Measurements from ENCODE around the gene PKD2L2. TPM values are rescaled to one million over a fixed set of nuclear protein-coding genes. Genes with fewer than 3 reads are reported as not detected.
"Not testable (repeated sequence)": the region's sequence is repeated elsewhere in the genome, so short reads cannot be mapped to it uniquely, and the experiment has no call there.

Gene PKD2L2
- not detected for total RNA-seq

DNA sequence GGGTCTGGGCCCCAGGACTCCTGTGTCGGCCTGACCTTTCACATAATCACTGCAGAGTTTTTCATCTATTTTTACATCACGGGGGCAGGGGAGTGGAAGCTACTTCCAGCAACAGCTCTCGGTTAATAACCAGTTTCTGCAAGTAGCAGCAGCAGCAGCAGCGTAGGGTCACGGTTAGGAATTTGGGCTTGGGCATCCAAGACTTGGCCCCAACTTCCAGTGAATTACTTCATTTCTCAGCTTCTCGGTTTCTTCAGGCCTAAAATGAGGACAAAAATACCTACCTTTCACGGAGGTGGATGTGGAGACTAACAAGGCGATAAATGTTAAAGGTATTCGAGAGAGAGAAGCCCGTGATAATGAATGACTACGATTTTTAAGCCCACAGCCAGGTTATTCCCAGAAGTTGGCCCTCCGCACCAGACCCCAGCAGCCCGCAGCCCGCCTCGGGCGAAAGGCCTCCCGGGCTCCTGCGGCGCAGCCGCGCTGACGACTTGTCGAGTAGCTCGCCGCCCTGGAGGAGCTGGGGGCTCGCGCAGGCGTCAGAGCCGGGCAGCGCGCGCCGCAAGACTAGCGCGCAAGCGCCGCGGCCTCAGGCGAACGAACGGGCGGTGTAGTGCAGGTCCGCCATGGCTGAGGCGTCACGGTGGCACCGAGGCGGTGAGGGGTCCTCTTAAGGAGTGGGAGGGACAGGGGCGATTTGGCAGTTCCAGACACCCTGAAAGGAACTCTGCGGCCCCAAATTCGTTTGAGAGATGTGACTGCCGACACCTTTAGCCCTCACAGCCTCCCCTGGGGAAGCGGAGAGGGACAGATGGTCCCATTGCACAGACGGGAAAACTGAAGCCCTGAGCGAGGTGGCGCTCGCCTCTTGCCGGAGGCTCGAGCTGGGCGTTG lies at the start of gene PKD2L2:
TSS of gene PKD2L2 (plus strand) at position 595 of the 897 bp plus-strand sequence. CDS start at position 630, 35 bp downstream.
- POLR2A ChIA-PET = interaction anchor here (0.8 to 0.9 kb wide), 2 partner anchors 9 to 464 kb away, joined by 3 read pairs; no protein-coding TSS in a partner anchor

DNA sequence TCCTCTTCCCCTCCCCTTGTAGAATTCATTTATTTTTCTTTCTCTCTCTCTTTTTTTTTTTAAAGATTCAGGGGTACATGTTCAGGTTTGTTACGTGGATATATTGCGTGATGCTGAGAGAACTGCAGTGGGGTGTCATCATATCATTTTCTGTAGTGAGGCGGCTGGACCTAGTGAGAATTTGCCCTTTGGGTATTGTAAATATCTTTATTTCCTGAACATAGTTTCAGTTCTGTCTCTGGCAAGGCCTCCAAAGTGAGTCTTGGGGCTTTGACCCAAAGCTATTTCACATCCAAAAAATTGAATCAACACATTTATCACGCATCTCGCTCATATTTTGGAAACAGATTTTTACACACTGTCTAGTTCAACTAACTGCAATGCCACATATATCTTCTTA lies 47.0 kb upstream of the PKD2L2 start:
- CTCF ChIA-PET = no interaction called here
- POLR2A ChIA-PET = no interaction called here

More for the DNA sequence above, at the start of gene PKD2L2:
- CTCF ChIA-PET = interaction anchor here (0.5 to 1.3 kb wide), 2 partner anchors 14 to 160 kb away, joined by 3 to 4 read pairs; no protein-coding TSS in a partner anchor

DNA sequence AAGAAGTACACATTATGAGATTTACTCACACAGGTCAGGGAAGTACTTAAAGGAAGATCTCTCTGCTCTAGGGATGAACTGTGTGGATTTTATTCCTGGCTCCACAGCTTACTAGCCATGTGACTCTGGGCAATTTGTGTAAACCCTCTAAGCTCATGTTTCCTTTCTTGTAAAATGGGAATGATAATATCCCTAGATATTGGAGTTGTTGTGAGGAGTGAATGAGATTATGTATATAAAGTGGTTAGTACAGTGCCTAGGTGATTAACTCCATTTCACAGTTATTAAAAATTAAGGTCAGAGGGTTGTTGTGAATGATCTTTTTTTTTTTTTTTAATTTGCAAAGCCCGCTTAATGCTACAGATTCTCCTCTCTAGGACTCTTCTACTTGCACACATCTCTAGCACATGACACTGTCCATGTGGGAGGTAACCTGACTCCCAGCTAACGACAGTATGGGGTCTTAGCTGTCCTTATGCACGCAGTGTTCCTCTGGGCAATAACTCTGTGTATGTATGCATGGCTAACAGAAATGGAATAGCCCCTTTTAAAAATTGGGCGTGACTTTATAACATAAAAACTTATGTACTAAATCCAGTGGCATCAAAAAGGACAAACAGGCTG lies 45.5 kb upstream of the PKD2L2 start:
- ChIA-PET POLR2A (no interaction called here), CTCF (interaction anchor here (0.7 kb wide), 1 partner anchor 32 kb away, joined by 4 read pairs; no protein-coding TSS in a partner anchor)

DNA sequence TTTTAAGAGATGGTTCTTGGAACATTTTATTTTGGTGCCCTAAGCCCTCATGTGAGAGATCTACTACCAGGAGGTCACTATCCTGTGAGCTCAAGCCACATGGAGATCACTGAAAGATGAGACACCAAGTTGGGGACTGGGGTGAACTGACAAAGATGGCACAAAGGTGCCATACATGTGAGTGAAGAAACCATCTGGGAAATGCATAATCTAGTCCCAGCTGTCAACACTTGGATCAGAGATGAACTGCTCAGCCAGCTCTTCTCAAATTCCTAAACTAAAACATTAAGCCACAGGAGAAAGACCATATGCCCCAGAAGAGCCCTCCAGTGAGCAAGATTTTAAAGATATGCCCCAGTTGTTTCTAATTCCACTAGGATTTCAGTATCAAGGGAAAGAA lies 43.8 kb upstream of the PKD2L2 start:
- ChIA-PET CTCF (no interaction called here), POLR2A (no interaction called here)

DNA sequence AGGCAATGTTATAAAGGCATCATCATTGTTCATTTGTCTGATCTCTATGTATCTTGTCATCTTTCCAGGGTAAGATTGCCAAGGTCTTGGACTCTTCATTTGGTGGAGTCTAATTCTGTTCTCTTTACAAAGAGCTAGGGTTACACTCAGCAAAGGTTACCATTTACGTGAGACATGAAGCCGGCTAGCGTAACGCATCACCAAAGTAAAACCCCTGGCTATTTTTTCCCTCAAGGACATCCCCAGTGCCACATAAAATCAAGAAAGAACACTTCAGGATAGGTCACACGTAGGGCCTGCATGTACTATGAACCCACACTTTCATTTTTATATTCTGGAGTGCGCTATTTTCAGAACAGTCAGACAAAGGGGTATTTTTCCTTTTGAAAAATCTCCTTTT lies 41.6 kb upstream of the PKD2L2 start:
- POLR2A ChIA-PET = no interaction called here
- CTCF ChIA-PET = no interaction called here

DNA sequence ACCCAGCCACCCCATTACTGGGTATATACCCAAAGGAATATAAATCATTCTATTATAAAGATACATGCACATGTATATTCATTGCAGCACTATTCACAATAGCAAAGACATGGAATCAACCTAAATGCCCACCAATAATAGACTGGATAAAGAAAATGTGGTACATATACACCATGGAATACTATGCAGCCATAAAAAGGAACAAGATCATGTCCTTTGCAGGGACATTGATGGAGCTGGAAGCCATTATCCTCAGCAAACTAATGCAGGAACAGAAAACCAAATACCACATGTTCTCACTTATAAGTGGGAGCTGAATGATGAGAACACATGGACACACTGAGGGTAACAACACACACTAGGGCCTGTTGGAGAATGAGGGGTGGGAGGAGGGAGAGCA lies 36.1 kb upstream of the PKD2L2 start:
- CTCF ChIA-PET = interaction anchor here (1.2 kb wide), 1 partner anchor 97 kb away, joined by 3 read pairs; no protein-coding TSS in a partner anchor
- POLR2A ChIA-PET = not testable (repeated sequence)

DNA sequence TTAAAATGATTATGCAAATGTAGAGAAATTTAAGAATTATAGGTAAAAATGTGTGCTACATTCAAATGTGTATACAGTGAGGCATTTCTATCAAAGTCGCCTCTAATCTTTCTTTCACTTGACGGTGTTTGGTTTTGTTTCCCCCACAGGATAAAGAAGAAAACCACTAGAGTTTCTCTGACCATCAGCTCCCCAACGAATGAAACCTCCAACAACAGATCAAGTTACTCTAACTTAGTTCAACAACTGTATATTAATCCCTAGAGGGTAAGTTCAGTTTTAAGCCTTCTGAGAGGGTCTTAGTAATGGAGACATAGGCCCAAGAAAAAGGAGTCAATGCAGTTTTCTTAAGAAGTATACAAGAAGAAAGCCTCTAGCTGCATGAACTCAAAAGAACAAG lies 33.1 kb upstream of the PKD2L2 start:
- ChIA-PET POLR2A (no interaction called here), CTCF (no interaction called here)

DNA sequence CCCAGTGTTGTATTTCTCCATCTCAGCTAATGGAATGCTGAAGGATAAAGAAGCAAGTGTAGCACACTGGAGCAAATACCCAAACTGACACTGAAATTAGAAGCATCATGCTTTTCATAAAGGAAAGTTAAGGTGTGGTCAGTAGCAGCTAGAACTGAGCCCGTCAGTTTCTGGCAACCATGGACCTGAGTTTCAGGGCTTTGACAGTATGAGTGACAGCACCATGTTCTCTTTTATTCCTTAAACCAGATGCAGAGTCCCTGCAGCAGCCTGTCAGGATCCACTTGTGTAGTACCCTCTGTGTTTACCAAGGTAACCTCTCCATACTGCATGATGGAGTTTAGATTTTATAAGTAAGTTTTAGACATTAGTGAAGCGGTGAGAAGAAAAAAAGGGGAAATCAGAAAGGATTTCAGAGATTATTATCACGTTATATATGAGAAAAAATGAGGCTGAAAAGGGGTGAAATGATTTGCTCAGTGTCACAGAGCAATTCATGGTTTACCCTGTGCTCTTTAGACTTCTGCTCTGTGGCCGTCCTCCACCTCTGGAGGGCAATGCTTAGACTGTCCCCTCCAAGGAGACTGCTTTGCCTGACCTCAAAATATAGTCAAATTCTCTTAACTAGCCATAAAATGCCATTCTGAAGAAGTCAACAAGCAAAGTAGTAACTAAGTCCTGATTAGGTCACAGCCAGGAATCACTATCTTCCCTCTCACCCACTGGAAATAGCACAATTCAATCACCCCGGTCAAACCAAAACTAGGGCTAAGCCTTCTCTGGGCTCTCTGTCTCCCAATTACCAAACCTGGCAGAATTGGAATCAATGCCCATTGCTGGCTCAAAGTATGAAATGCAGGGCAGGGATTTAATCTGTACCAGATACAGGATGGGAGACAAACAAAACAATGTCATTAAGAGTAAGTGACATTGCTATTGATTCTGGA lies 32.1 kb upstream of the PKD2L2 start:
- CTCF ChIA-PET = no interaction called here
- POLR2A ChIA-PET = no interaction called here

DNA sequence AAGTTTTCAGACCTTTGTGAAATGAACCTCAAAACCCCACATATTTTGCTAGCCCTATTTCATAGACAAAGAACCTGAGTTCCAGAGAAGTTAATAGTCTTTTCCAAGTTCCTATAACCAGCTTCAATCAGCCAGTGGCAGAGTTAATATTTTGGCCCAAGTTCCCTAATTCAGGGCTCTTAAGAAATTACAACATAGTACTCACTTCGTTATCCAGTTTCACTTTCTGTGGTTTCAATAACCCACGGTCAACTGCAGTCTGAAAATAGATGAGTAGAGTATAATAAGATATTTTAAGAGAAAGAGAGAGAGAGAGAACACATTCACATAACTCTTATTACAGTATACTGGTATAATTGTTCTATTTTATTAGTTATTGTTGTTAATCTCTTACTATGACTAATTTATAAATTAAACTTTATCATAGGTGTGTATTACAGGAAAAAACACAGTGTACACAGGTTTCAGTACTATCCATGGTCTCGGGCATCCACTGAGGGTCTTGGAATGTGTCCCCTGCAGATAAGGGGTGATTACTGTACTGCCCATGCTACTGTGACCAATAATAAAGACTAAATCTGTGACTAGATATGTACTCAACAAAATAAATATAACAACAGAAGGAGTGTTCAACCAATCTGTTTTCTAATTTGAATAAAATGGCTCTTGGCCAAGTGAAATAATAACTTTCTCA lies 30.9 kb upstream of the PKD2L2 start:
- ChIA-PET POLR2A (no interaction called here), CTCF (no interaction called here)

DNA sequence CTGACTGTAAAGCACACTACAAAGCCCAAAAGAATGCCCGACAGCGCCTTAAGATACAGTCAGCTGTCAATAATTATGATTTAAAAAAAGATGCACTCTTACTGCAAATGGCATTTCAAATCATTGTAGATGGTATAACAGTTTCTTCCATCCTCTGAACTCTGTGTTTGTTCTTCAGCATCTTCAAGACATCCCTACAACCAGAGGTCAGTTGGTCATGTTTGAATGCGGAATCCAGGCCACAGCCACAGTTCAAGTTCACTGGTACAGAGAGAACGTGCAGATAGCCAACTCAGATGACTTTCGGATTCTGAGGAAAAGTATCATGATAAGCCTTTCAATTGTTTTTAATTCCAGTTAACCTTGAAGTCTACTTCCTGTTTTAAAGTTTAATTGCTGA lies 30.3 kb upstream of the PKD2L2 start:
- ChIA-PET POLR2A (no interaction called here), CTCF (no interaction called here)

DNA sequence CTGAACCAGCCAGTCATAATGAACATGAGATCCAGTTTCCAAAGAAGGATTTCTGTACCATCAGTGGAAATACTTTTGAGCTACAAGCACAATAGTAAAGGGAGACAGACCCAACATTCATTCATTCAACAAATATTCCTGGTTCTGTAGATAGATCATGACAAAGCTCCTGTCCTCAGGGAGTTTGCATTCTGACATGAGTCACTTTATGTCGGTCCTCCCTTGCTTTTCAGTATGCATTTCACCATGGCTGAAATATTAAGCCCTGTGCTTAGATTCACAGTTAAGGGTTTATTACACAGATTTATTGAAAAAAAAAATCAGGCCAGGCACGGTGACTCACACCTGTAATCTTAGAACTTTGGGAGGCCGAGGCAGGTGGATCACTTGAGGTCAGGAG lies 27.0 kb upstream of the PKD2L2 start:
- CTCF ChIA-PET = no interaction called here

DNA sequence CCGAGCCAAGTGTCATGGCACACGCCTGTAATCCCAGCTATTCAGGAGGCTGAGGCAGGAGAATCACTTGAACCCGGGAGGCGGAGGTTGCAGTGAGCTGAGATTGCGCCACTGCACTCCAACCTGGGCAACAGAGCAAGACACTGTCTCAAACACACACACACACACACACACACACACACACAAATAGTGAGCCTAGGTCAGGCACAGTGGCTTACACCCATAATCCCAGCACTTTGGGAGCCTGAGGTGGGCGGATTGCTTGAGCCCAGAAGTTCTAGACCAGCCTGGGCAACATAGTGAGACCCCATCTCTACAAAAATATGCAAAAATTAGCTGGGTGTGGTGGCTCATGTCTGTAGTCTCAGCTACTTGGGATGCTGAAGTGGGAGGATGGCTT lies 25.6 kb upstream of the PKD2L2 start:
- POLR2A ChIA-PET, CTCF ChIA-PET: not testable (repeated sequence)

More for the DNA sequence above, 27.0 kb upstream of the PKD2L2 start:
- POLR2A ChIA-PET = no interaction called here

DNA sequence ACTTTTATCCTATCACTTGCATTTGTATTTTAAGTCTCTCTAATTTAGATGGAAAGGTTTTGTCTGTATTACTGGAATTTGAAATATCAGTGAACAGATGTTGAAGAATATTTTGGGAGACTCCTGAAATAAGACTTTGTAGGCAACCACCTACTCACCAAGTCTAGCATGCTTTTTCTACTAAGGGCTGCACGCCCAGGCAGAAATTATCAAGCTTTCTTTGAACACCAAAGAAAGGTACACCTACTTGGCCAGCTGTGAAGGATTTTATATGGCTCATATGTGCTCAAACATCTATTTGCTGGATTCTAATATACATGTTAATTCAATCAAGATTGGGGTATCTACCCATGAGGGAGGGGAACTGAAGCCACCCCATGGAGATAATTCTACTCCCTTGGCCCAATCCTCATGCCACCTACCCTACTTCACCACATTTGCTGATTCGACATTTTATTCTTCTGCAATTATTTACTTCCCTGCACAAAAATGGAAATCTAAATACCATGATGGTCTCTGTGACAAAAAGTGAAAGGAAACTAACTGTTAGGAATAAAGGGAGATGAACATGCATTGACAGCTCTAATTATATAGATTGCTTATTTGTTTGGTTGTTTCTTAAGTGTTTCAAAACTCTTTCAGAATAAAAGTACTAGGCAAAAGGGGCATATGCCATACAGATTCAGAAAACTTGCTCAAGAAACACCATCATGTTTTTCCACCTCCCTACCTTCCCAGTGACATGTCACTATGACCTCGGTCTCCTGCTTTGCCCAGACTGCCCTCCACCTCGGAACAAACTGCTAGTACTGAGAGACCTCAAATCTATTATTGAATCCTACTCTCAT lies 22.5 kb upstream of the PKD2L2 start:
- POLR2A ChIA-PET = no interaction called here
- CTCF ChIA-PET = no interaction called here

DNA sequence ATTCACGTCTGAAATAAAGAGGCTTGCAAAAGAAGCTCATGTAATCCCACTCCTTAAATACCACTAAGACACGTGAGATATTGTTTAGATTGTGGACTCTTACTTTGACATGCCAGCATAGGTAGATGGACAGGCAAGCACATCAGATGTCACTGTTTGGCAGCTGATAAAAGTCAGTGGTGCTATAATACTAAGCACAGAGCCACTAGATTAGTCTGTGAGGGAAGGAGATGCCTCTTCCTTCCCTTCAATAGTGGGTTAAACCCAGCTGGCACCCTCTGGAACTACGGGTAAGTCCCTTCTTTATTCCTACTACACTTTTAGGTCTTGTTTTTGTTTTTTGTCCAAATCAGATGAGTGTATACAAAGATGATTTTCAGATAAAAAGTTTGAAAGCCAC lies 21.6 kb upstream of the PKD2L2 start, which contains the start of gene MYOT:
TSS of gene MYOT (plus strand) at position 197 of the 400 bp plus-strand sequence. CDS start 2,792 bp downstream, outside the sequence.
- ChIA-PET POLR2A (no interaction called here), CTCF (no interaction called here)

DNA sequence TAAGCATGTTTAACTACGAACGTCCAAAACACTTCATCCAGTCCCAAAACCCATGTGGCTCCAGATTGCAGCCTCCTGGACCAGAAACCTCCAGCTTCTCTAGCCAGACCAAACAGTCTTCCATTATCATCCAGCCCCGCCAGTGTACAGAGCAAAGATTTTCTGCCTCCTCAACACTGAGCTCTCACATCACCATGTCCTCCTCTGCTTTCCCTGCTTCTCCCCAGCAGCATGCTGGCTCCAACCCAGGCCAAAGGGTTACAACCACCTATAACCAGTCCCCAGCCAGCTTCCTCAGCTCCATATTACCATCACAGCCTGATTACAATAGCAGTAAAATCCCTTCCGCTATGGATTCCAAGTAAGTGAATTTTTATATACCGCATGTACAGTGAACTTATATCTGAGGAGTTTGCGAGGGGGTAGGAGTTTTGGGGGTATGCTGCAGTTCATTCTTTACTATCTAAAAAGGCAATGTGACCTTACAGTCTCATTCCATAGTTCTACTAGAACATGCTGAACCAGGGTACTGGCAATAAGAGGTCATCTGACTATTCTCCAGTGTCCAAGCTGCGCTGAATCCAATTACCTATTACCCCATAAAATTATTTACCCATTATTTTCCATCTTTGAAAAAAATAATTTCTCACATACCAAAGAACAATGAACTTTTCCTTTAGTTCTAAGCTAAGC lies 18.5 kb upstream of the PKD2L2 start:
- ChIA-PET CTCF (no interaction called here), POLR2A (no interaction called here)

DNA sequence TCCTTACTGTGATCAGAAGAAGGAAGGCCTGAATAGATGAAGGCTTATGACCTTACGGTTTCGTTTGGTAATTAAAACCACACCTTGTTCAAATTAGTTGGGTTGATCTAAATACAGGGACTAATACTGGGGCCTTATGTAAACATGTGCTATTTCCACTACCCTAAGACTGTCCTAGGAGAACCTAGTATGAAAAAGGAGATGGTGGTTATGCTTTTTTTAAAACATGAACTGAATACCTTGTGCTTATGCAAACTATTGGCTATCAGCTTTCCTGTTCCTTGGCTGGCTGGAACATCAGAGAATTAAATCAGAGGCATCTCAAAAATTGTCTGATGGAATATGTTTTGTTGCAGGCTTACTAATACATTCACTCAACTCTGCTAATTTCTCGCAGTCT lies 17.7 kb upstream of the PKD2L2 start:
- ChIA-PET POLR2A (no interaction called here), CTCF (no interaction called here)

DNA sequence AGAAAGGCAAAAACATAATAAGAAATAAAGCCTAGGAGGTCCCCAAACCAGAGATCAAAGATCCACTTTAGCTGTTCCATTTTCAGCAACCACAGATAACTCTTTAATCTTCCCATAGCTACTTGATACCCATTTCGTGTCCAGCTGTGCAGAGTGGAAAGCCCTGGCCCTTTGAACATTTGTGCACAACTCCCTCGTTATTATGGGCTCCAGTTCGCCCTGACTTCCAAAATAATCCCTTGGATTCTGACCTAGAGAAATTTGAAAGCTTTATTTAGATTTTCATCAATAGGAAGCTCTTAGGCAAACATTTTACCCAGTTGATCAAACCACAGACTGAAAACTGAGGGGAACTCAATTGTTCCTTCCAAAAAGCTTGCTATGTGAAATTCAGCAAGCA lies 16.8 kb upstream of the PKD2L2 start:
- CTCF ChIA-PET = interaction anchor here (0.6 kb wide), 1 partner anchor 24 kb away, joined by 3 read pairs; no protein-coding TSS in a partner anchor

DNA sequence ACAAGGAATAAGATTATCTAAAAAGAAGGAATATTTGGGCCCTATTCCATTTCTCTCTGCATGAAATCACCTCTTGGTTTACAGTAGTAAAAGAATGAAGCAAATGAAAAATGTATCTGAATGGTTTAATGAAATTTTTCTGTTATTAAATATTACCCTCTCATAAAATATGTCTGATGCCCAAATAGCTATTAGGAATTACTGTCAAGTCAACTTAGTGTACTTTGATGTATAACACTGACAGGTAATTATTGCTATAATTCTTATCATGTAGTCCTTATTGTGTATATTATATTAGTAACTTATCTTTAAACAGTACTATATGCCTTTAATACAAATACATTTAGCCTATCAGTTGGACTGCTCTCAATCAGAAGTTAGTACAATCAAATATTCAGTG lies 13.2 kb upstream of the PKD2L2 start:
- CTCF ChIA-PET = interaction anchor here (0.5 kb wide), 1 partner anchor 32 kb away, joined by 4 read pairs; no protein-coding TSS in a partner anchor
- POLR2A ChIA-PET = no interaction called here

More for the DNA sequence above, 16.8 kb upstream of the PKD2L2 start:
- POLR2A ChIA-PET = no interaction called here
